ENCODE results near the gene ADARB2. TPM values are rescaled to one million over a fixed set of nuclear protein-coding genes. Genes with fewer than 3 reads are reported as not detected.

The ADARB2 gene
- total RNA-seq, 6 experiments from 2014 or later: not detected

- TF ChIP-seq CTCF (IDR thresholded peaks at IDR 0.05): no peak
- no peaks in the 10 kb centered on the region for H3K27me3 Mint-ChIP-seq (ENCODE audit: insufficient read depth)
- H3K4me1 Mint-ChIP-seq (ENCODE audit: low read depth): no peaks in the 10 kb centered on the region
- H3K4me3 Mint-ChIP-seq: no peak overlapping the region
- H3K36me3 Mint-ChIP-seq (ENCODE audit: low read depth): 0 out of 2 replicates have a peak, but pooled peaks cover 5% of the 10 kb centered on the region
- DNase-seq: no peak
- H3K27ac Mint-ChIP-seq: no peak overlapping the region
- peaks cover 72% of the 10 kb centered on the region for H3K9me3 Mint-ChIP-seq
Measured at GRCh38 chr10:1683649-1684048, 53.7 kb downstream of the ADARB2 start.

- TF ChIP-seq CTCF (IDR thresholded peaks at IDR 0.05): no peak
- Mint-ChIP-seq H3K4me3 (no peak overlapping the region), H3K27me3 (ENCODE audit: insufficient read depth) (no peaks in the 10 kb centered on the region), H3K27ac (no peak overlapping the region), H3K9me3 (peaks cover 59% of the 10 kb centered on the region), H3K36me3 (ENCODE audit: low read depth) (0 out of 2 replicates have a peak, but pooled peaks cover 5% of the 10 kb centered on the region), H3K4me1 (ENCODE audit: low read depth) (no peaks in the 10 kb centered on the region)
- DNase-seq: no peak
Measured at GRCh38 chr10:1679821-1680650, 57.3 kb downstream of the ADARB2 start.

- H3K4me1 Mint-ChIP-seq (ENCODE audit: low read depth): no peaks in the 10 kb centered on the region
- peaks cover 53% of the 10 kb centered on the region for H3K9me3 Mint-ChIP-seq
- no peaks in the 10 kb centered on the region for H3K27me3 Mint-ChIP-seq (ENCODE audit: insufficient read depth)
- no peak for DNase-seq
- no peak overlapping the region for H3K4me3 Mint-ChIP-seq
- H3K36me3 Mint-ChIP-seq (ENCODE audit: low read depth): no peaks in the 10 kb centered on the region
- H3K27ac Mint-ChIP-seq: no peak overlapping the region
- TF ChIP-seq CTCF (IDR thresholded peaks at IDR 0.05): no peak
Measured at GRCh38 chr10:1678084-1678483, 59.2 kb downstream of the ADARB2 start.

- no peak for DNase-seq
- Mint-ChIP-seq H3K27me3 (ENCODE audit: insufficient read depth) (no peaks in the 10 kb centered on the region), H3K9me3 (peaks cover 53% of the 10 kb centered on the region), H3K4me1 (ENCODE audit: low read depth) (no peaks in the 10 kb centered on the region), H3K4me3 (no peak overlapping the region), H3K27ac (no peak overlapping the region), H3K36me3 (ENCODE audit: low read depth) (no peaks in the 10 kb centered on the region)
- TF ChIP-seq CTCF (IDR thresholded peaks at IDR 0.05): no peak
Measured at GRCh38 chr10:1677307-1677939, 59.9 kb downstream of the ADARB2 start.

- no peak for DNase-seq
- no peaks in the 10 kb centered on the region for H3K4me1 Mint-ChIP-seq (ENCODE audit: low read depth)
- H3K27me3 Mint-ChIP-seq (ENCODE audit: insufficient read depth): no peaks in the 10 kb centered on the region
- no peak overlapping the region for H3K27ac Mint-ChIP-seq
- peaks cover 41% of the 10 kb centered on the region for H3K9me3 Mint-ChIP-seq
- no peak for TF ChIP-seq CTCF (IDR thresholded peaks at IDR 0.05)
- H3K36me3 Mint-ChIP-seq (ENCODE audit: low read depth): no peaks in the 10 kb centered on the region
- no peak overlapping the region for H3K4me3 Mint-ChIP-seq
Measured at GRCh38 chr10:1674501-1674900, 62.8 kb downstream of the ADARB2 start.

Data from HFFc6 (cell line).